ENCODE results near the gene RHOBTB3. TPM values are rescaled to one million over a fixed set of nuclear protein-coding genes. Genes with fewer than 3 reads are reported as not detected.

RHOBTB3 gene
- total RNA-seq, 1 experiment from 2014 or later, result 6.8 TPM

DNA sequence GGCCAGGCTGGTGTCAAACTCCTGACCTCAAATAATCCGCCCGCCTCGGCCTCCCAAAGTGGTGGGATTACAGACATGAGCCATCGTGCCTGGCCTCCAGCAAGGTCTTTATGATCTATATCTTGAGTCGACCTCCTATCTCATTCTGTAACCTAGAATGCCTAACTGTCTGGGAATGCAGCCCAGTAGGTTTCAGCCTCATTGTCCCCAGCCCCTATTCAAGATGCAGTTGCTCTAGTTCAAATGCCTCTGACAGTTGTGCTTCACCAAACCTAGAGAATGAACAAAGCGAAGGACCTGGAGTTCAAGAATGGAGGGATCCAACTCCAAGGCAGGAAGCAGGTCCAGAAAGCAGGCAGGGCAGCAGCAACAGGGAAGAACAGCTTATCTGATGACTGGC is 60.6 kb downstream of the RHOBTB3 start:
- Histone ChIP-seq H3K27me3 (ENCODE audit: insufficient read depth, low read length) (no peaks in the 10 kb centered on the region), H3K14ac (ENCODE audit: insufficient read depth, low read length) (no peak overlapping the region), H3K18ac (ENCODE audit: insufficient read length, low read depth, low read length) (peak overlapping the region; percentile 64), H4K20me1 (ENCODE audit: control insufficient read depth, insufficient read depth, insufficient read length) (no peaks in the 10 kb centered on the region), H3K4ac (ENCODE audit: low read depth, low read length) (no peak overlapping the region), H2BK12ac (ENCODE audit: insufficient read length, low read depth, low read length) (no peak overlapping the region), H4K91ac (ENCODE audit: insufficient read length, low read depth, low read length) (no peak overlapping the region), H2AFZ (ENCODE audit: low read length) (no peak overlapping the region), H3K56ac (ENCODE audit: insufficient read length, low read depth, low read length) (no peak overlapping the region), H3T11ph (ENCODE audit: low read length) (no peak overlapping the region), H2BK15ac (ENCODE audit: low read depth, low read length) (no peak overlapping the region), H2BK120ac (ENCODE audit: low read depth, low read length, poor library complexity, severe bottlenecking) (no peak overlapping the region), H2BK5ac (ENCODE audit: insufficient read length, low read length) (no peak overlapping the region), H3K9me3 (ENCODE audit: control insufficient read depth, low read depth, low read length) (no peaks in the 10 kb centered on the region), H2BK20ac (ENCODE audit: low read depth, low read length, poor library complexity, severe bottlenecking) (no peak overlapping the region), H3K4me1 (ENCODE audit: insufficient read depth, low read length) (no peaks in the 10 kb centered on the region; the same call in 1 of the 2 replicates), H2AK5ac (ENCODE audit: insufficient read length, low read length) (no peak overlapping the region), H3K9ac (ENCODE audit: extremely low read depth, insufficient read length, low read length) (no peak overlapping the region), H4K8ac (replicated peaks; ENCODE audit: insufficient read length, low read depth, low read length) (no peak overlapping the region), H3K79me1 (ENCODE audit: insufficient read depth, low read depth, low read length, poor library complexity, severe bottlenecking) (no peaks in the 10 kb centered on the region), H3K79me2 (ENCODE audit: insufficient read depth, low read length) (no peaks in the 10 kb centered on the region), H3K23me2 (ENCODE audit: insufficient read length, low read depth, low read length, poor library complexity, severe bottlenecking) (no peaks in the 10 kb centered on the region), H3K4me2 (ENCODE audit: insufficient read depth, insufficient read length, low read length) (no peak overlapping the region), H4K5ac (ENCODE audit: insufficient read length, low read depth, low read length) (no peak overlapping the region), H3K23ac (ENCODE audit: insufficient read length, low read depth, low read length) (no peak overlapping the region), H3K27ac (ENCODE audit: insufficient read length, low read depth, low read length) (no peak overlapping the region)
- Mint-ChIP-seq H3K27me3 (ENCODE audit: low read depth) (no peaks in the 10 kb centered on the region), H3K36me3 (ENCODE audit: insufficient read depth in 1 of 3, low read depth in 3 of 3) (no peaks in the 10 kb centered on the region), H3K27ac (no peak overlapping the region), H3K4me3 (no peak overlapping the region), H3K4me1 (peaks cover 0 to 3% of the 10 kb centered on the region in 2 experiments; a peak in 2 of 4 replicates), H3K9me3 (no peaks in the 10 kb centered on the region)
- TF ChIP-seq, protein P1, sequence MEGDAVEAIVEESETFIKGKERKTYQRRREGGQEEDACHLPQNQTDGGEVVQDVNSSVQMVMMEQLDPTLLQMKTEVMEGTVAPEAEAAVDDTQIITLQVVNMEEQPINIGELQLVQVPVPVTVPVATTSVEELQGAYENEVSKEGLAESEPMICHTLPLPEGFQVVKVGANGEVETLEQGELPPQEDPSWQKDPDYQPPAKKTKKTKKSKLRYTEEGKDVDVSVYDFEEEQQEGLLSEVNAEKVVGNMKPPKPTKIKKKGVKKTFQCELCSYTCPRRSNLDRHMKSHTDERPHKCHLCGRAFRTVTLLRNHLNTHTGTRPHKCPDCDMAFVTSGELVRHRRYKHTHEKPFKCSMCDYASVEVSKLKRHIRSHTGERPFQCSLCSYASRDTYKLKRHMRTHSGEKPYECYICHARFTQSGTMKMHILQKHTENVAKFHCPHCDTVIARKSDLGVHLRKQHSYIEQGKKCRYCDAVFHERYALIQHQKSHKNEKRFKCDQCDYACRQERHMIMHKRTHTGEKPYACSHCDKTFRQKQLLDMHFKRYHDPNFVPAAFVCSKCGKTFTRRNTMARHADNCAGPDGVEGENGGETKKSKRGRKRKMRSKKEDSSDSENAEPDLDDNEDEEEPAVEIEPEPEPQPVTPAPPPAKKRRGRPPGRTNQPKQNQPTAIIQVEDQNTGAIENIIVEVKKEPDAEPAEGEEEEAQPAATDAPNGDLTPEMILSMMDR (conservative IDR thresholded peaks at IDR 0.05), result no peak
- no peak for DNase-seq
- no CpG with 5 or more reads among the region's 6 CpGs for WGBS (ENCODE audit: extremely low coverage, insufficient read length, low lambda C conversion rate)
